ENCODE measurements around the gene PRSS21.

- TF ChIP-seq POLR2A (IDR thresholded peaks at IDR 0.05) (no peak), POLR2AphosphoS5 (IDR thresholded peaks at IDR 0.05) (no peak), CTCF (IDR thresholded peaks at IDR 0.05) (no peak), EP300 (IDR thresholded peaks at IDR 0.05) (no peak)
These were observed 35.9 kb downstream of the PRSS21 start for GRCh38 chr16:2852731-2853507.

All from sigmoid colon (tissue), 4 donors.